Neural crest cell (in vitro differentiated cells): ENCODE results near the gene NDUFS6. TPM values are rescaled to one million over a fixed set of nuclear protein-coding genes. Genes with fewer than 3 reads are reported as not detected.
A peak's percentile ranks its signal among the peaks of the same experiment; 100 is the strongest.

Experiments
- DNase-seq: peaks from one replicate; pipeline ENCODE4 v3.0.0; 2021; ENCODE audit warnings: low read depth, mixed read lengths, low spot score
- H3K27ac Mint-ChIP-seq: one replicate; pipeline ENCODE4 v1.8.0; 2021; ENCODE audit warnings: mild to moderate bottlenecking, mixed read lengths; ENCODE audit not compliant: unreplicated experiment
- H3K27me3 Mint-ChIP-seq: 2 replicates; pipeline ENCODE4 v1.8.0; 2021; ENCODE audit warnings: low read depth, mild to moderate bottlenecking, mixed read lengths
- H3K36me3 Mint-ChIP-seq: 2 replicates; pipeline ENCODE4 v1.8.0; 2021; ENCODE audit warnings: low read depth, mild to moderate bottlenecking, mixed read lengths
- H3K4me1 Mint-ChIP-seq: 2 replicates; pipeline ENCODE4 v1.8.0; 2021; ENCODE audit warnings: mixed read lengths
- H3K4me3 Mint-ChIP-seq: one replicate; pipeline ENCODE4 v1.8.0; 2021; ENCODE audit warnings: mild to moderate bottlenecking, mixed read lengths
- H3K9me3 Mint-ChIP-seq: 2 replicates; pipeline ENCODE4 v1.8.0; 2021; ENCODE audit warnings: mixed read lengths
- CTCF ChIP-seq: fragments of 200-600 bp; sonication (generic); conservative IDR thresholded peaks from 2 replicates; pipeline ENCODE4 v1.5.0; 2021; ENCODE audit warnings: antibody characterized with exemption, mild to moderate bottlenecking
- total RNA-seq: library from RNA; stranded (reverse); gene quantifications from 2 replicates; pipeline ENCODE4 v1.2.1, GENCODE V29; 2021

NDUFS6 gene
- total RNA-seq, 1 donor from 2014 or later, result 50.2 TPM

GRCh38 chr5:1782385-1783215 is 18.6 kb upstream of the NDUFS6 start:
- no peak overlapping the region for H3K27ac Mint-ChIP-seq
- no peaks in the 10 kb centered on the region for H3K36me3 Mint-ChIP-seq
- H3K4me3 Mint-ChIP-seq, result no peak overlapping the region
- H3K4me1 Mint-ChIP-seq, result peaks cover 12% of the 10 kb centered on the region
- no peak for TF ChIP-seq CTCF
- H3K9me3 Mint-ChIP-seq, result no peaks in the 10 kb centered on the region
- no peaks in the 10 kb centered on the region for H3K27me3 Mint-ChIP-seq
- DNase-seq, result no peak

- Mint-ChIP-seq H3K36me3 (no peaks in the 10 kb centered on the region), H3K4me1 (peaks cover 12% of the 10 kb centered on the region), H3K9me3 (no peaks in the 10 kb centered on the region), H3K27me3 (no peaks in the 10 kb centered on the region), H3K27ac (no peak overlapping the region), H3K4me3 (no peak overlapping the region)
- no peak for TF ChIP-seq CTCF
- no peak for DNase-seq
These were observed 18.0 kb upstream of the NDUFS6 start for GRCh38 chr5:1783216-1783554.

- H3K27me3 Mint-ChIP-seq, result no peaks in the 10 kb centered on the region
- H3K4me3 Mint-ChIP-seq, result no peak overlapping the region
- H3K36me3 Mint-ChIP-seq, result no peaks in the 10 kb centered on the region
- DNase-seq, result no peak
- TF ChIP-seq CTCF, result no peak
- H3K27ac Mint-ChIP-seq, result peak overlapping the region; percentile 27
- no peaks in the 10 kb centered on the region for H3K9me3 Mint-ChIP-seq
- H3K4me1 Mint-ChIP-seq, result peaks cover 16% of the 10 kb centered on the region
These were observed 16.8 kb upstream of the NDUFS6 start for GRCh38 chr5:1784197-1785050.

GRCh38 chr5:1785062-1785461 is 16.1 kb upstream of the NDUFS6 start:
- Mint-ChIP-seq H3K9me3 (no peaks in the 10 kb centered on the region), H3K27ac (no peak overlapping the region), H3K4me3 (no peak overlapping the region)

GRCh38 chr5:1785984-1786383 is 15.2 kb upstream of the NDUFS6 start:
- Mint-ChIP-seq H3K27me3 (no peaks in the 10 kb centered on the region), H3K4me1 (peaks cover 29% of the 10 kb centered on the region), H3K27ac (no peak overlapping the region), H3K4me3 (no peak overlapping the region), H3K36me3 (no peaks in the 10 kb centered on the region), H3K9me3 (no peaks in the 10 kb centered on the region)
- no peak for DNase-seq
- TF ChIP-seq CTCF, result no peak

More at GRCh38 chr5:1785062-1785461, 16.1 kb upstream of the NDUFS6 start:
- no peak for TF ChIP-seq CTCF
- H3K36me3 Mint-ChIP-seq, result no peaks in the 10 kb centered on the region
- H3K27me3 Mint-ChIP-seq, result no peaks in the 10 kb centered on the region
- peaks cover 22% of the 10 kb centered on the region for H3K4me1 Mint-ChIP-seq
- no peak for DNase-seq
